Measurements from ENCODE around the gene NID2. TPM values are rescaled to one million over a fixed set of nuclear protein-coding genes. Genes with fewer than 3 reads are reported as not detected.

NID2 gene
- total and polyA plus RNA-seq, 2 experiments from 2014 or later, result 52.8 to 65.7 TPM

DNA sequence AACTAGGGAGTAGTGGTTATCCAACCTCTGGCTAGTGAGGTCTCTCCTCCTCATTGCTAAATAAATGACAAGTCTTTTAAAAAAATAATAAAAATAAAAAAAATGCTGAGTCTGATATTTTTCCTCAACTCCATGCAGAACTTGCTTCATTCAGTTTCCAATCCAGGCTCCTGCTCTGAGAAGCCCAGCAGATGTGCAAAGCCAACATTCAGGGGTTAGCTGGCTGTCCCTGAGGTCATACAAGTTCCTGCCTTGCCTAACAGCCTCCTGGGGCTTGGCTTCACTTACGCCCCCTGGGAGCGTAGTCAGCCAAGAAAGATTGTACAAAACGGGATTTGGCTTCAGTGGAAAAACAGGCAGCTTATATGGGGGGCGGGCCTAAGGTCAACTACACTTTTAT lies 56.2 kb downstream of the NID2 start:
- no peak overlapping the region for H3K27ac ChIP-seq
- no peaks in the 10 kb centered on the region for H3K27me3 ChIP-seq
- H3K4me1 ChIP-seq (ENCODE audit: insufficient read depth), result no peaks in the 10 kb centered on the region
- H3K4me2 ChIP-seq, result no peak overlapping the region
- H3K79me2 ChIP-seq, result no peaks in the 10 kb centered on the region
- no peak for DNase-seq (ENCODE audit: low spot score)
- TF ChIP-seq EZH2phosphoT487 (IDR thresholded peaks at IDR 0.05; ENCODE audit: low read depth, severe bottlenecking, unreplicated experiment) (no peak), EZH2 (IDR thresholded peaks at IDR 0.05; ENCODE audit: borderline replicate concordance) (no peak)
- TF ChIP-seq, protein P1, sequence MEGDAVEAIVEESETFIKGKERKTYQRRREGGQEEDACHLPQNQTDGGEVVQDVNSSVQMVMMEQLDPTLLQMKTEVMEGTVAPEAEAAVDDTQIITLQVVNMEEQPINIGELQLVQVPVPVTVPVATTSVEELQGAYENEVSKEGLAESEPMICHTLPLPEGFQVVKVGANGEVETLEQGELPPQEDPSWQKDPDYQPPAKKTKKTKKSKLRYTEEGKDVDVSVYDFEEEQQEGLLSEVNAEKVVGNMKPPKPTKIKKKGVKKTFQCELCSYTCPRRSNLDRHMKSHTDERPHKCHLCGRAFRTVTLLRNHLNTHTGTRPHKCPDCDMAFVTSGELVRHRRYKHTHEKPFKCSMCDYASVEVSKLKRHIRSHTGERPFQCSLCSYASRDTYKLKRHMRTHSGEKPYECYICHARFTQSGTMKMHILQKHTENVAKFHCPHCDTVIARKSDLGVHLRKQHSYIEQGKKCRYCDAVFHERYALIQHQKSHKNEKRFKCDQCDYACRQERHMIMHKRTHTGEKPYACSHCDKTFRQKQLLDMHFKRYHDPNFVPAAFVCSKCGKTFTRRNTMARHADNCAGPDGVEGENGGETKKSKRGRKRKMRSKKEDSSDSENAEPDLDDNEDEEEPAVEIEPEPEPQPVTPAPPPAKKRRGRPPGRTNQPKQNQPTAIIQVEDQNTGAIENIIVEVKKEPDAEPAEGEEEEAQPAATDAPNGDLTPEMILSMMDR (IDR thresholded peaks at IDR 0.05; ENCODE audit: poor library complexity), result no peak
- no peaks in the 10 kb centered on the region for H3K9me2 ChIP-seq (replicated peaks; ENCODE audit: insufficient read depth)
- H3K4me3 ChIP-seq, result no peak overlapping the region
- H4K20me1 ChIP-seq (ENCODE audit: insufficient read depth, poor library complexity, severe bottlenecking), result no peaks in the 10 kb centered on the region
- no peaks in the 10 kb centered on the region for H3K9me3 ChIP-seq (ENCODE audit: low read depth)
- no peak overlapping the region for H2AFZ ChIP-seq
- WGBS (ENCODE audit: low lambda C conversion rate, missing lambda C conversion rate), result 74% methylated on average over 4 of the region's 4 CpGs
- H3K36me3 ChIP-seq (replicated peaks; ENCODE audit: insufficient read depth, low read depth), result no peaks in the 10 kb centered on the region

DNA sequence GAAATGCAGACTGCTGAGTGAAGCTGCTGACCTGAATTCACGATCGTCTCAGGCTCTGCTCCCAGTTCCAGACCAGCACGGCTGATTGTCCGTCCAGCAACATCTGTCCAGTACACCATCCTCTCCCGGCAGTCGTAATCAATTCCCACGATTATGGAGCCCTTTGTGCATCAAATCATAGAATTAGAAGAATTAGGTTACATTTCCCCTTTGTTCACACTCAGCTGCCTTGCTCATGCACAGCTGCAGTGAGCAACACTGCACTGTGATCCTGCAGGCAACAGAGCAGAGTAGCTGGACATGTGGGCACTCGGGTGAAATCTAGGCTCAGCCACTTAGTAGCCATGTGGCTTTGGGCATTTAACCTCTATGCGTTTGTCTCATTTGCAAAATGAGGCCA lies 57.3 kb downstream of the NID2 start:
- no peak overlapping the region for H3K27ac ChIP-seq
- TF ChIP-seq EZH2 (IDR thresholded peaks at IDR 0.05; ENCODE audit: borderline replicate concordance) (no peak), EZH2phosphoT487 (IDR thresholded peaks at IDR 0.05; ENCODE audit: low read depth, severe bottlenecking, unreplicated experiment) (no peak)
- TF ChIP-seq, protein P1 (IDR thresholded peaks at IDR 0.05; ENCODE audit: poor library complexity), result no peak
- 82% methylated on average over 9 of the region's 9 CpGs for WGBS (ENCODE audit: low lambda C conversion rate, missing lambda C conversion rate)

DNA sequence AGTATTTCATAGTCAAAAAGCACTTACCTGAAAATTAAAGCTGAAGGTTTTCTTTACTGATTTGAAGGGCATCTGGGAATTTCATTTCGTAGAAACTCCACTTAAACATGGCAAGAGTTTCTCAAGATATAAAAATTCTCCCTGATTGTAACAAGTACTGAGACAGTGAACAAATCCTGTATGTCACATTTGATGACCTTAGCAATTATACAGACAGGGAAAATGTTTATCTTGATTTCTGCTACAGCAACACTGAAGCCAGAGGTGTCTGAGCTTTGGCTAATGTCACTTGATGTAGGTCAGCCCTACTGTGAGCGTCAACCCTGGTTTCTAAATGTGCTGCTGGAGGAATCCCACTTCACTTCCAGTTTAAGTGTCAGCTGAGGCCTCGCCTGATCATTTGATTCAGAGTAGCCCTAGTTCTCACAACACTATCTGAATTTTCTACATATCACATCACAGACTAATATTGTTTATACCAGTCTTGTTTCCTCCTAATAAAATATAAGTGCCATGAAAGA lies 58.6 kb downstream of the NID2 start:
- no peaks in the 10 kb centered on the region for H3K36me3 ChIP-seq (replicated peaks; ENCODE audit: insufficient read depth, low read depth)
- no peaks in the 10 kb centered on the region for H3K9me2 ChIP-seq (replicated peaks; ENCODE audit: insufficient read depth)
- H3K27me3 ChIP-seq, result no peaks in the 10 kb centered on the region
- no peak for DNase-seq (ENCODE audit: low spot score)
- no peaks in the 10 kb centered on the region for H4K20me1 ChIP-seq (ENCODE audit: insufficient read depth, poor library complexity, severe bottlenecking)
- WGBS (ENCODE audit: low lambda C conversion rate, missing lambda C conversion rate), result 91% methylated on average over 3 of the region's 3 CpGs
- H3K4me1 ChIP-seq (ENCODE audit: insufficient read depth), result no peaks in the 10 kb centered on the region
- TF ChIP-seq EZH2phosphoT487 (IDR thresholded peaks at IDR 0.05; ENCODE audit: low read depth, severe bottlenecking, unreplicated experiment) (no peak), EZH2 (IDR thresholded peaks at IDR 0.05; ENCODE audit: borderline replicate concordance) (no peak)
- TF ChIP-seq, protein P1 (IDR thresholded peaks at IDR 0.05; ENCODE audit: poor library complexity), result no peak
- no peak overlapping the region for H3K27ac ChIP-seq
- no peaks in the 10 kb centered on the region for H3K9me3 ChIP-seq (ENCODE audit: low read depth)
- no peak overlapping the region for H3K4me3 ChIP-seq
- no peak overlapping the region for H3K4me2 ChIP-seq
- H2AFZ ChIP-seq, result no peak overlapping the region
- no peaks in the 10 kb centered on the region for H3K79me2 ChIP-seq

More for the DNA sequence above, 57.3 kb downstream of the NID2 start:
- H3K27me3 ChIP-seq, result no peaks in the 10 kb centered on the region
- no peaks in the 10 kb centered on the region for H3K36me3 ChIP-seq (replicated peaks; ENCODE audit: insufficient read depth, low read depth)
- DNase-seq (ENCODE audit: low spot score), result no peak
- H3K4me2 ChIP-seq, result no peak overlapping the region
- no peaks in the 10 kb centered on the region for H3K9me2 ChIP-seq (replicated peaks; ENCODE audit: insufficient read depth)
- H3K4me1 ChIP-seq (ENCODE audit: insufficient read depth), result no peaks in the 10 kb centered on the region
- H4K20me1 ChIP-seq (ENCODE audit: insufficient read depth, poor library complexity, severe bottlenecking), result no peaks in the 10 kb centered on the region
- no peak overlapping the region for H2AFZ ChIP-seq
- no peak overlapping the region for H3K4me3 ChIP-seq
- no peaks in the 10 kb centered on the region for H3K9me3 ChIP-seq (ENCODE audit: low read depth)
- H3K79me2 ChIP-seq, result no peaks in the 10 kb centered on the region
